Lower lobe of right lung (tissue), 2 donors: ENCODE measurements around the gene CEP131. TPM values are rescaled to one million over a fixed set of nuclear protein-coding genes. Genes with fewer than 3 reads are reported as not detected.

Experiments
- ATAC-seq, 2 donors: fragments of 200-7000 bp; cut with Tn5 transposase; one replicate each; pipeline ENCODE4 v1.9.1; 2020 to 2022; ENCODE audit warnings: mild to moderate bottlenecking in 2 of 2, moderate library complexity in 2 of 2
- DNase-seq: peaks from one replicate; pipeline ENCODE4 v3.0.0-alpha.2; 2020
- H3K27ac ChIP-seq: fragments of 200-600 bp; one replicate; pipeline ENCODE4 v1.8.0; 2022
- H3K27me3 ChIP-seq: fragments of 200-600 bp; one replicate; pipeline ENCODE4 v1.8.0; 2022; ENCODE audit warnings: low read depth
- H3K36me3 ChIP-seq: fragments of 200-600 bp; one replicate; pipeline ENCODE4 v1.8.0; 2022; ENCODE audit warnings: mild to moderate bottlenecking
- H3K4me1 ChIP-seq: fragments of 200-600 bp; one replicate; pipeline ENCODE4 v1.8.0; 2022
- H3K4me3 ChIP-seq: fragments of 200-600 bp; one replicate; pipeline ENCODE4 v1.8.0; 2022; ENCODE audit warnings: mild to moderate bottlenecking
- H3K9me3 ChIP-seq: fragments of 200-600 bp; one replicate; pipeline ENCODE4 v1.8.0; 2022
- intact Hi-C: fragments of 100-400 bp; cut with DNase I; formaldehyde crosslinking; loops from one replicate; pipeline ENCODE4 v1.11.0; 2022
- total RNA-seq: library from RNA; stranded (reverse); fragmentation: NEBNext Ultra II Directional; extraction: Animal tissue kit (Norgen Biotek cat#: 25700); gene quantifications from one replicate; pipeline ENCODE4 v1.2.1, GENCODE V29; 2021
- TF ChIP-seq, protein P1 (sequence below): fragments of 200-600 bp; IDR thresholded peaks from one replicate; pipeline ENCODE4 v1.8.0; 2022; ENCODE audit warnings: antibody characterized with exemption, mild to moderate bottlenecking
- donor health status: DM: no; HTN: yes; CAD: no; lungs with severe emphysema.

CEP131 gene
- total RNA-seq, 1 donor from 2014 or later: 8.3 TPM

GRCh38 chr17:81191116-81191515 is 31.6 kb downstream of the CEP131 start:
- H3K27ac ChIP-seq: no peak overlapping the region
- H3K4me1 ChIP-seq: no peaks in the 10 kb centered on the region
- no peak for ATAC-seq
- H3K36me3 ChIP-seq: peaks cover 9% of the 10 kb centered on the region
- TF ChIP-seq, protein P1, sequence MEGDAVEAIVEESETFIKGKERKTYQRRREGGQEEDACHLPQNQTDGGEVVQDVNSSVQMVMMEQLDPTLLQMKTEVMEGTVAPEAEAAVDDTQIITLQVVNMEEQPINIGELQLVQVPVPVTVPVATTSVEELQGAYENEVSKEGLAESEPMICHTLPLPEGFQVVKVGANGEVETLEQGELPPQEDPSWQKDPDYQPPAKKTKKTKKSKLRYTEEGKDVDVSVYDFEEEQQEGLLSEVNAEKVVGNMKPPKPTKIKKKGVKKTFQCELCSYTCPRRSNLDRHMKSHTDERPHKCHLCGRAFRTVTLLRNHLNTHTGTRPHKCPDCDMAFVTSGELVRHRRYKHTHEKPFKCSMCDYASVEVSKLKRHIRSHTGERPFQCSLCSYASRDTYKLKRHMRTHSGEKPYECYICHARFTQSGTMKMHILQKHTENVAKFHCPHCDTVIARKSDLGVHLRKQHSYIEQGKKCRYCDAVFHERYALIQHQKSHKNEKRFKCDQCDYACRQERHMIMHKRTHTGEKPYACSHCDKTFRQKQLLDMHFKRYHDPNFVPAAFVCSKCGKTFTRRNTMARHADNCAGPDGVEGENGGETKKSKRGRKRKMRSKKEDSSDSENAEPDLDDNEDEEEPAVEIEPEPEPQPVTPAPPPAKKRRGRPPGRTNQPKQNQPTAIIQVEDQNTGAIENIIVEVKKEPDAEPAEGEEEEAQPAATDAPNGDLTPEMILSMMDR: no peak
- DNase-seq: no peak
- H3K4me3 ChIP-seq: no peak overlapping the region
- no peaks in the 10 kb centered on the region for H3K27me3 ChIP-seq
- no peaks in the 10 kb centered on the region for H3K9me3 ChIP-seq
- intact Hi-C loops: no loop called here

DNA sequence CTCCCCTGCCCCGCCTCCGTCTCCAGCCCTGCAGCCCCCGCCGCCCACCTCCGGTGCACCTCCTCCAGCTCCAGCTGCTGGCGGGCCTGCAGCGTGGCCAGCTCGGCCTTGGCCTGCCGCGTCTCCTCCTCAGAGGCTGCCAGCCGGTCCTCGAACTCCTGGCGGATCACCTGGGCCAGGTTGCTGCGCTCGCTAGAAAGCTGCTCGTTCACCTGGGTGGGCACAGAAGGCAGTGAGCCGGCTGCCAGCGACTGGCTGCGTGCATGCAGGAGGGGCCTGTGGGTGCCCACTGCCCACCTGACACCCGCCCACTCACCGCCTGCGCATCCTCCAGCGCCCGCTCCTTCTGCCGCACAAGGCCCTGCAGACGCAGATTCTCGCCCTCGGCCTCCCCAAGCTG is 32.2 kb downstream of the CEP131 start:
- no peaks in the 10 kb centered on the region for H3K27me3 ChIP-seq
- intact Hi-C loops: no loop called here
- ATAC-seq (no peak), DNase-seq (no peak)
- H3K36me3 ChIP-seq: peaks cover 9% of the 10 kb centered on the region
- TF ChIP-seq, protein P1: no peak
- H3K9me3 ChIP-seq: no peaks in the 10 kb centered on the region
- H3K4me1 ChIP-seq: no peaks in the 10 kb centered on the region
- no peak overlapping the region for H3K27ac ChIP-seq
- no peak overlapping the region for H3K4me3 ChIP-seq

DNA sequence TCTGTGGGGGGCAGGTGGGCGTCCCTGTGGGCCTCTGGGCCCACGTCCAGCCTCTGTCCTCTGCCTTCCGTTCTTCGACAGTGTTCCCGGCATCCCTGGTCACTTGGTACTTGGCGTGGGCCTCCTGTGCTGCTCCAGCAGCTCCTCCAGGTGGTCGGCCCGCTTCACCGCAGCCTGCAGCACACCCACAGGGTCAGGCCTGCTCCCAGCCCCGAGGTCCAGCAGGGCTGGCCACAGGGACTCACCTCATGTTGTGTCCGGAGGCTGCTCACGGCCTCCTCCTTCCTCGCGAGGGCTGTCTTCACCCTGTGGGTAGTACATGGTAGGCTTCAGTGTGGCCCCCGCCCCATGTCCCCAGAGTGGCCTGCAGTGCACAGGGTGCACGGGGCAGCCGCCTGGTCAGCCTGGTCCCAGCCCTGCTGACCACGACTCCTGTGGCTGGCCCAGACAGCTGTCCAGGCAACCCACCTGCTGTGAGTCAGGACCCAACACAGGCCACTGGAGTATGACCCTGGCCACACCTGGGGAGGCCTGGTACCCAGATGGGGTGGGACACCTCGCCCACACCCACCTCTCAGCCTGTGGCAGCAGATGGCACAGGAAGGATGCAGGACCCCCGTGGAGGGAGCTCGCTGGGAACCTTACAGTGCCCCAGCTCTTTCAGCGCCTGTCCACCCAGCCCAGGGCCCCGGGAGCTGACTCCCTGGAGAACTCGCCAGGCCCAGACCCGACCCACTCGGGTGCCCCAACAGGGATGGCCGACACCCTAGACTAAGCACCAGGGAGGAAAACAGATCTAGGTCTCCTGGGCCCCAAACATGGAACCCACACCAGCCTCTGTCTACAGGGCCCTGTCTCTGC is 32.9 kb downstream of the CEP131 start:
- DNase-seq (no peak), ATAC-seq (no peak)
- intact Hi-C loops: no loop called here
- Histone ChIP-seq H3K36me3 (peaks cover 6% of the 10 kb centered on the region), H3K27ac (no peak overlapping the region), H3K4me1 (no peaks in the 10 kb centered on the region), H3K4me3 (no peak overlapping the region), H3K9me3 (no peaks in the 10 kb centered on the region), H3K27me3 (no peaks in the 10 kb centered on the region)
- TF ChIP-seq, protein P1: peak; percentile 13

- Histone ChIP-seq H3K4me3 (no peak overlapping the region), H3K36me3 (peaks cover 6% of the 10 kb centered on the region), H3K9me3 (no peaks in the 10 kb centered on the region), H3K27ac (no peak overlapping the region), H3K4me1 (no peaks in the 10 kb centered on the region), H3K27me3 (no peaks in the 10 kb centered on the region)
- DNase-seq (no peak), ATAC-seq (no peak)
- TF ChIP-seq, protein P1: no peak
- intact Hi-C loops: no loop called here
Observed at GRCh38 chr17:81189016-81189415, 33.7 kb downstream of the CEP131 start.

GRCh38 chr17:81188491-81188840 is 34.3 kb downstream of the CEP131 start:
- H3K27ac ChIP-seq: no peak overlapping the region

More at GRCh38 chr17:81188491-81188840, 34.3 kb downstream of the CEP131 start:
- intact Hi-C loops: no loop called here
- H3K27me3 ChIP-seq: no peaks in the 10 kb centered on the region
- TF ChIP-seq, protein P1: no peak
- DNase-seq: no peak
- no peak overlapping the region for H3K4me3 ChIP-seq
- H3K36me3 ChIP-seq: peaks cover 6% of the 10 kb centered on the region
- no peak for ATAC-seq
- H3K4me1 ChIP-seq: no peaks in the 10 kb centered on the region
- no peaks in the 10 kb centered on the region for H3K9me3 ChIP-seq
